GM19193 (cell line): ENCODE results near the gene NFKBIA.

Experiments
- POLR2A ChIP-seq: IDR thresholded peaks from 4 replicates; pipeline ENCODE4 v1.6.1; 2011; ENCODE audit not compliant: insufficient read depth, insufficient read length; ENCODE audit errors: extremely low read depth

Gene NFKBIA

GRCh38 chr14:35400648-35401421 is 3.7 kb downstream of the NFKBIA start:
- peak; percentile 64 for TF ChIP-seq POLR2A

GRCh38 chr14:35399083-35399937 is 5.2 kb downstream of the NFKBIA start:
- TF ChIP-seq POLR2A = peak; percentile 55

GRCh38 chr14:35398071-35398584 is 6.4 kb downstream of the NFKBIA start:
- TF ChIP-seq POLR2A = no peak

GRCh38 chr14:35395283-35395682 is 9.3 kb downstream of the NFKBIA start:
- no peak for TF ChIP-seq POLR2A

GRCh38 chr14:35394326-35395013 is 10.1 kb downstream of the NFKBIA start:
- TF ChIP-seq POLR2A = no peak

- no peak for TF ChIP-seq POLR2A
These were observed 10.7 kb downstream of the NFKBIA start for GRCh38 chr14:35393826-35394225.

- TF ChIP-seq POLR2A = no peak
These were observed 12.4 kb downstream of the NFKBIA start for GRCh38 chr14:35392103-35392502.

GRCh38 chr14:35391388-35391710 is 13.2 kb downstream of the NFKBIA start:
- TF ChIP-seq POLR2A = no peak

- no peak for TF ChIP-seq POLR2A
These were observed 13.8 kb downstream of the NFKBIA start for GRCh38 chr14:35390577-35391387.

- no peak for TF ChIP-seq POLR2A
These were observed 15.3 kb downstream of the NFKBIA start for GRCh38 chr14:35389315-35389667.

GRCh38 chr14:35388656-35389314 is 15.8 kb downstream of the NFKBIA start:
- no peak for TF ChIP-seq POLR2A

- TF ChIP-seq POLR2A = no peak
These were observed 16.6 kb downstream of the NFKBIA start for GRCh38 chr14:35387713-35388579.

- TF ChIP-seq POLR2A = no peak
These were observed 17.3 kb downstream of the NFKBIA start for GRCh38 chr14:35387219-35387618.
